Stimulated activated CD4-positive, alpha-beta T cell treated with anti-CD3 and anti-CD28 coated beads, Interleukin-1b, Interleukin-23, amount 100 ng/mL, for 48 hours (primary cell): Measurements from ENCODE around the gene RPL5.

Experiments
- DNase-seq: peaks from one replicate; pipeline ENCODE4 v3.0.0-alpha.2; 2020

Gene RPL5

GRCh38 chr1:92820551-92820950, 11.3 kb upstream of the RPL5 start:
- DNase-seq: no peak

GRCh38 chr1:92822879-92823278, 9.0 kb upstream of the RPL5 start:
- DNase-seq: no peak

GRCh38 chr1:92826792-92827191, 5.0 kb upstream of the RPL5 start:
- no peak for DNase-seq

- DNase-seq: no peak
These were observed 475 bp upstream of the RPL5 start for GRCh38 chr1:92831368-92831761.

GRCh38 chr1:92832537-92833114, 786 bp downstream of the RPL5 start:
- DNase-seq: no peak

- DNase-seq: peak; percentile 15
These were observed 2.0 kb downstream of the RPL5 start for GRCh38 chr1:92833840-92834239.

- DNase-seq: no peak
These were observed 2.8 kb downstream of the RPL5 start for GRCh38 chr1:92834617-92835016.

- no peak for DNase-seq
These were observed 5.2 kb downstream of the RPL5 start for GRCh38 chr1:92837062-92837461.

GRCh38 chr1:92838519-92838918, 6.7 kb downstream of the RPL5 start:
- no peak for DNase-seq

GRCh38 chr1:92839442-92839841, 7.6 kb downstream of the RPL5 start:
- no peak for DNase-seq

- no peak for DNase-seq
These were observed 8.8 kb downstream of the RPL5 start for GRCh38 chr1:92840600-92840999.

- DNase-seq: no peak
These were observed 10.5 kb downstream of the RPL5 start for GRCh38 chr1:92842082-92843045.

- no peak for DNase-seq
These were observed 11.2 kb downstream of the RPL5 start for GRCh38 chr1:92843046-92843423.

GRCh38 chr1:92843429-92844352, 11.9 kb downstream of the RPL5 start:
- no peak for DNase-seq

- DNase-seq: no peak
These were observed 12.6 kb downstream of the RPL5 start for GRCh38 chr1:92844439-92844838.

GRCh38 chr1:92845908-92846307, 14.1 kb downstream of the RPL5 start:
- no peak for DNase-seq

- DNase-seq: no peak
These were observed 16.4 kb downstream of the RPL5 start for GRCh38 chr1:92848201-92848600.

GRCh38 chr1:92850019-92850418, 18.2 kb downstream of the RPL5 start:
- no peak for DNase-seq

- DNase-seq: no peak
These were observed 19.9 kb downstream of the RPL5 start for GRCh38 chr1:92851729-92852128.

- no peak for DNase-seq
These were observed 21.5 kb downstream of the RPL5 start for GRCh38 chr1:92853299-92853698.

GRCh38 chr1:92854101-92854785, 22.4 kb downstream of the RPL5 start:
- DNase-seq: no peak

- no peak for DNase-seq
These were observed 23.4 kb downstream of the RPL5 start for GRCh38 chr1:92855236-92855635.

GRCh38 chr1:92857817-92858216, 26.0 kb downstream of the RPL5 start:
- no peak for DNase-seq
